Esophagus squamous epithelium (tissue), 5 donors: ENCODE measurements around the gene DHTKD1. TPM values are rescaled to one million over a fixed set of nuclear protein-coding genes. Genes with fewer than 3 reads are reported as not detected.

Source experiments
- DNase-seq: peaks from one replicate; lab custom pipeline; 2025; lab: John Stamatoyannopoulos, UW
- H3K27ac ChIP-seq, 4 donors: fragments of 200-600 bp; sonication (generic); one replicate each; pipeline ENCODE4 v1.5.1; 2016 to 2019; ENCODE audit warnings: mild to moderate bottlenecking in 1 of 4
- H3K27me3 ChIP-seq, 4 donors: fragments of 200-600 bp; sonication (generic); 1 replicate in 3 of 4; 2 replicates in 1 of 4; pipeline versions ENCODE4 v1.5.1 to v1.6.0; 2017 to 2021; ENCODE audit warnings: antibody characterized with exemption in 1 of 4
- H3K36me3 ChIP-seq, 3 donors: fragments of 200-600 bp; sonication (generic); one replicate each; pipeline ENCODE4 v1.5.1; 2016 to 2019
- H3K4me1 ChIP-seq, 3 donors: fragments of 200-600 bp; sonication (generic); one replicate each; pipeline ENCODE4 v1.5.1; 2017 to 2019
- H3K4me3 ChIP-seq, 4 donors: fragments of 200-600 bp; sonication (generic); 1 replicate in 3 of 4; 2 replicates in 1 of 4; pipeline ENCODE4 v1.5.1; 2016 to 2019; ENCODE audit warnings: mild to moderate bottlenecking in 2 of 4, moderate library complexity in 1 of 4
- H3K9me3 ChIP-seq, 3 donors: fragments of 200-600 bp; sonication (generic); one replicate each; pipeline ENCODE4 v1.5.1; 2016 to 2019
- CTCF ChIP-seq, 6 experiments: fragments of 450-650 bp in 4 of 6; fragments of 200-600 bp in 2 of 6; sonication (generic) in 2 of 6; IDR thresholded peaks; one replicate each; pipeline ENCODE4 v1.5.1; 2016 to 2019; ENCODE audit warnings: antibody characterized with exemption in 6 of 6, mild to moderate bottlenecking in 4 of 6, moderate library complexity in 4 of 6
- POLR2A ChIP-seq, 4 donors: fragments of 450-650 bp; IDR thresholded peaks; one replicate each; pipeline ENCODE4 v1.6.1; 2017; ENCODE audit warnings: antibody characterized with exemption in 4 of 4, mild to moderate bottlenecking in 4 of 4, moderate library complexity in 3 of 4
- WGBS, 2 donors: methylation state at CpG; one replicate each; pipeline ENCODE4 v1.1.5; 2018; 5-methylcytosine and 5-hydroxymethylcytosine counted together
- intact Hi-C: fragments of 100-400 bp; cut with DNase I; formaldehyde crosslinking; loops from one replicate; pipeline ENCODE4 v1.15.0; 2022
- total RNA-seq, 4 donors: library from RNA; depleted of rRNA; stranded (reverse); fragments of >200 nt; gene quantifications; one replicate each; pipeline ENCODE4 v1.1.0, GENCODE V29; 2016
- donor health status: DM: yes; HTN: yes; CAD: no.

Gene DHTKD1
- total RNA-seq: 10 to 100 TPM; 10.2 to 24.9 (median 16.9) TPM

GRCh38 chr10:12068449-12069269 lies at the start of gene DHTKD1:
Gene DHTKD1, plus strand, starts transcription at chr10:12068954. Its CDS starts 80 bp downstream, at chr10:12069034.
- H3K27me3 ChIP-seq: no peaks in the 10 kb centered on the region

GRCh38 chr10:12019283-12019971 lies 49.3 kb upstream of the DHTKD1 start:
- intact Hi-C loops: no loop called here
- TF ChIP-seq CTCF (IDR thresholded peaks at IDR 0.05) (no peak), POLR2A (IDR thresholded peaks at IDR 0.05) (no peak)
- no peaks in the 10 kb centered on the region for H3K27me3 ChIP-seq
- no peak for DNase-seq
- peaks cover 0 to 9% (median 0%) of the 10 kb centered on the region in 3 donors for H3K4me1 ChIP-seq
- 74% methylated on average over 9 of the region's 9 CpGs for WGBS, 2 donors
- peak overlapping the region in 1 of 4 donors; percentile 9 for H3K27ac ChIP-seq
- no peaks in the 10 kb centered on the region for H3K9me3 ChIP-seq
- no peak overlapping the region for H3K4me3 ChIP-seq
- H3K36me3 ChIP-seq: peaks cover 0 to 23% (median 0%) of the 10 kb centered on the region in 3 donors

More at GRCh38 chr10:12068449-12069269, at the start of gene DHTKD1:
- 7 to 9% methylated on average over 10 to 16 of the region's 66 CpGs for WGBS, 2 donors
- TF ChIP-seq POLR2A (IDR thresholded peaks at IDR 0.05) (peak in 3 of 4 donors; percentile 33 to 86 (median 85)), CTCF (IDR thresholded peaks at IDR 0.05) (peak in 5 of 6 experiments; percentile 35 to 71 (median 69))
- Histone ChIP-seq H3K36me3 (no peaks in the 10 kb centered on the region), H3K4me3 (peak within 1 kb of the TSS; percentile 71 to 100 (median 86)), H3K4me1 (peaks cover 4 to 29% (median 6%) of the 10 kb centered on the region in 3 donors), H3K9me3 (no peaks in the 10 kb centered on the region), H3K27ac (peak within 1 kb of the TSS; percentile 86 to 94 (median 92))
- intact Hi-C loops: no loop called here
- DNase-seq: peak; percentile 81

- Histone ChIP-seq H3K27me3 (no peaks in the 10 kb centered on the region), H3K4me3 (no peak overlapping the region), H3K4me1 (peaks cover 0 to 9% (median 0%) of the 10 kb centered on the region in 3 donors), H3K9me3 (no peaks in the 10 kb centered on the region), H3K36me3 (peaks cover 0 to 34% (median 0%) of the 10 kb centered on the region in 3 donors), H3K27ac (no peak overlapping the region)
- DNase-seq: no peak
- no peak for TF ChIP-seq CTCF (IDR thresholded peaks at IDR 0.05)
- TF ChIP-seq POLR2A (IDR thresholded peaks at IDR 0.05): no peak
- 77 to 95% methylated on average over 2 of the region's 2 CpGs for WGBS, 2 donors
- intact Hi-C loops: no loop called here
These were observed 48.2 kb upstream of the DHTKD1 start for GRCh38 chr10:12020574-12020973.

GRCh38 chr10:12022580-12023257 lies 46.0 kb upstream of the DHTKD1 start:
- H3K27me3 ChIP-seq: no peaks in the 10 kb centered on the region
- no peak overlapping the region for H3K27ac ChIP-seq
- WGBS, 2 donors: 37 to 39% methylated on average over 1 of the region's 1 CpG
- H3K9me3 ChIP-seq: no peaks in the 10 kb centered on the region
- H3K36me3 ChIP-seq: peaks cover 0 to 56% (median 0%) of the 10 kb centered on the region in 3 donors
- TF ChIP-seq POLR2A (IDR thresholded peaks at IDR 0.05) (no peak), CTCF (IDR thresholded peaks at IDR 0.05) (no peak)
- intact Hi-C loops: no loop called here
- DNase-seq: no peak
- peaks cover 0 to 9% (median 0%) of the 10 kb centered on the region in 3 donors for H3K4me1 ChIP-seq
- peak overlapping the region in 1 of 4 donors; percentile 12 for H3K4me3 ChIP-seq
